ENCODE results near the gene RBMS1. TPM values are rescaled to one million over a fixed set of nuclear protein-coding genes. Genes with fewer than 3 reads are reported as not detected.

RBMS1 gene
- 10 to 100 TPM; 81.3 to 96.2 (median 92.1) TPM for total RNA-seq

- Histone ChIP-seq H3K9me3 (no peaks in the 10 kb centered on the region), H3K4me1 (no peaks in the 10 kb centered on the region), H3K27me3 (no peaks in the 10 kb centered on the region), H3K4me3 (peak within 1 kb of the TSS; percentile 71 to 93 (median 85)), H3K27ac (peak within 1 kb of the TSS; percentile 97 to 98), H3K36me3 (no peaks in the 10 kb centered on the region)
- intact Hi-C loops (cut with DNase I; ENCODE audit: low total_unique reads) = no loop called here
- TF ChIP-seq CTCF (IDR thresholded peaks at IDR 0.05) (peak in 1 of 3 donors; percentile 7), POLR2A (IDR thresholded peaks at IDR 0.05) (no peak), POLR2AphosphoS5 (IDR thresholded peaks at IDR 0.05) (peak in 2 of 3 donors; percentile 48 to 56)
- DNase-seq (ENCODE audit: low spot score in 2 of 2) = peak; percentile 41 to 53
Measured at GRCh38 chr2:160493227-160494028, at the start of gene RBMS1. Gene RBMS1 (minus strand): TSS chr2:160493807. CDS start chr2:160493363, 444 bp downstream.

GRCh38 chr2:160541745-160542144, 48.1 kb upstream of the RBMS1 start:
- Histone ChIP-seq H3K27me3 (no peaks in the 10 kb centered on the region), H3K27ac (no peak overlapping the region), H3K36me3 (no peaks in the 10 kb centered on the region), H3K4me3 (no peak overlapping the region), H3K9me3 (no peaks in the 10 kb centered on the region), H3K4me1 (no peaks in the 10 kb centered on the region)
- intact Hi-C loops (cut with DNase I; ENCODE audit: low total_unique reads) = no loop called here
- no peak for TF ChIP-seq POLR2A (IDR thresholded peaks at IDR 0.05)
- no peak for TF ChIP-seq POLR2AphosphoS5 (IDR thresholded peaks at IDR 0.05)
- TF ChIP-seq CTCF (IDR thresholded peaks at IDR 0.05) = no peak
- no peak for DNase-seq (ENCODE audit: low spot score in 2 of 2)

- no peak overlapping the region for H3K4me3 ChIP-seq
- DNase-seq (ENCODE audit: low spot score in 2 of 2) = no peak
- no peak overlapping the region for H3K27ac ChIP-seq
- no peaks in the 10 kb centered on the region for H3K4me1 ChIP-seq
- H3K9me3 ChIP-seq = no peaks in the 10 kb centered on the region
- intact Hi-C loops (cut with DNase I; ENCODE audit: low total_unique reads) = no loop called here
- TF ChIP-seq POLR2A (IDR thresholded peaks at IDR 0.05) = no peak
- TF ChIP-seq CTCF (IDR thresholded peaks at IDR 0.05) = no peak
- TF ChIP-seq POLR2AphosphoS5 (IDR thresholded peaks at IDR 0.05) = no peak
- H3K27me3 ChIP-seq = no peaks in the 10 kb centered on the region
- no peaks in the 10 kb centered on the region for H3K36me3 ChIP-seq
Measured at GRCh38 chr2:160538559-160539355, 45.1 kb upstream of the RBMS1 start.

GRCh38 chr2:160538115-160538514, 44.5 kb upstream of the RBMS1 start:
- TF ChIP-seq POLR2AphosphoS5 (IDR thresholded peaks at IDR 0.05) (no peak), POLR2A (IDR thresholded peaks at IDR 0.05) (no peak), CTCF (IDR thresholded peaks at IDR 0.05) (no peak)
- DNase-seq (ENCODE audit: low spot score in 2 of 2) = no peak
- Histone ChIP-seq H3K27ac (no peak overlapping the region), H3K36me3 (no peaks in the 10 kb centered on the region), H3K4me3 (no peak overlapping the region), H3K9me3 (no peaks in the 10 kb centered on the region), H3K27me3 (no peaks in the 10 kb centered on the region), H3K4me1 (no peaks in the 10 kb centered on the region)
- intact Hi-C loops (cut with DNase I; ENCODE audit: low total_unique reads) = no loop called here

GRCh38 chr2:160534996-160535395, 41.4 kb upstream of the RBMS1 start:
- H3K27ac ChIP-seq = no peak overlapping the region
- H3K4me3 ChIP-seq = no peak overlapping the region
- H3K9me3 ChIP-seq = no peaks in the 10 kb centered on the region
- no peaks in the 10 kb centered on the region for H3K27me3 ChIP-seq
- intact Hi-C loops (cut with DNase I; ENCODE audit: low total_unique reads) = no loop called here
- H3K36me3 ChIP-seq = no peaks in the 10 kb centered on the region
- DNase-seq (ENCODE audit: low spot score in 2 of 2) = no peak
- no peak for TF ChIP-seq CTCF (IDR thresholded peaks at IDR 0.05)
- TF ChIP-seq POLR2A (IDR thresholded peaks at IDR 0.05) = no peak
- TF ChIP-seq POLR2AphosphoS5 (IDR thresholded peaks at IDR 0.05) = no peak
- no peaks in the 10 kb centered on the region for H3K4me1 ChIP-seq

Measured in breast epithelium (tissue), 4 donors.